Kasumi-1 (cell line): ENCODE results near the gene IRF3.

Source experiments
- DNase-seq, 2 experiments: peaks; one replicate each; lab custom pipeline; 2025; lab: John Stamatoyannopoulos, UW

IRF3 gene

GRCh38 chr19:49665351-49666119 is at the start of gene IRF3, which contains the start of gene BCL2L12:
IRF3 (minus strand) TSS chr19:49665857; CDS start chr19:49664838, 1,019 bp downstream.
BCL2L12 (plus strand) TSS chr19:49665933; CDS start chr19:49666693, 760 bp downstream.
- peak; percentile 94 to 96 for DNase-seq

- DNase-seq = no peak
Measured at GRCh38 chr19:49713236-49713845, 47.7 kb upstream of the IRF3 start.

GRCh38 chr19:49712397-49712859 is 46.8 kb upstream of the IRF3 start:
- DNase-seq = no peak

- no peak for DNase-seq
Measured at GRCh38 chr19:49710372-49710951, 44.8 kb upstream of the IRF3 start.

- no peak for DNase-seq
Measured at GRCh38 chr19:49705919-49706318, 40.3 kb upstream of the IRF3 start.

- DNase-seq = no peak
Measured at GRCh38 chr19:49704888-49705642, 39.4 kb upstream of the IRF3 start.

- DNase-seq = no peak
Measured at GRCh38 chr19:49701271-49701786, 35.7 kb upstream of the IRF3 start.

- no peak for DNase-seq
Measured at GRCh38 chr19:49700563-49700962, 34.9 kb upstream of the IRF3 start.

GRCh38 chr19:49699364-49699763 is 33.7 kb upstream of the IRF3 start:
- no peak for DNase-seq

GRCh38 chr19:49696865-49697264 is 31.2 kb upstream of the IRF3 start:
- DNase-seq = no peak

GRCh38 chr19:49696115-49696514 is 30.5 kb upstream of the IRF3 start:
- DNase-seq = no peak

GRCh38 chr19:49692147-49692506 is 26.5 kb upstream of the IRF3 start:
- DNase-seq = no peak

- no peak for DNase-seq
Measured at GRCh38 chr19:49691243-49692146, 25.8 kb upstream of the IRF3 start.

- no peak for DNase-seq
Measured at GRCh38 chr19:49690656-49691242, 25.1 kb upstream of the IRF3 start, which contains the start of gene CPT1C. CPT1C (plus strand) TSS chr19:49691116; CDS start chr19:49692253, 1,137 bp downstream.

- DNase-seq = no peak
Measured at GRCh38 chr19:49690079-49690655, 24.5 kb upstream of the IRF3 start.

GRCh38 chr19:49689133-49690078 is 23.7 kb upstream of the IRF3 start, which contains the start of gene ADM5:
ADM5 (plus strand) TSS chr19:49689594; CDS start chr19:49689838, 244 bp downstream.
- no peak for DNase-seq

- DNase-seq = no peak
Measured at GRCh38 chr19:49688531-49689132, 23.0 kb upstream of the IRF3 start.

- peak; percentile 42 to 58 for DNase-seq
Measured at GRCh38 chr19:49687566-49688316, 22.1 kb upstream of the IRF3 start.
